SK-N-SH (cell line): ENCODE results near the gene HDGF. TPM values are rescaled to one million over a fixed set of nuclear protein-coding genes. Genes with fewer than 3 reads are reported as not detected.

Experiments used
- CTCF ChIA-PET: fragments of 300-600, 350-600 bp; formaldehyde crosslinking; extraction: SDS; loops from one replicate; lab custom pipeline; 2021; lab: Yijun Ruan, JAX
- POLR2A ChIA-PET: fragments of 350-600 bp; sonication (Branson Sonifier 250); formaldehyde crosslinking; extraction: SDS; loops from one replicate; lab custom pipeline; 2020; ENCODE audit warnings: antibody characterized with exemption, inconsistent platforms; lab: Yijun Ruan, JAX
- DNase-seq: peaks from one replicate; pipeline ENCODE4 v3.0.0; 2012
- H2AFZ ChIP-seq: fragments of 200-600 bp; sonication (generic); 2 replicates; pipeline ENCODE4 v1.8.1; 2016; ENCODE audit warnings: antibody characterized with exemption, mild to moderate bottlenecking, low read depth
- H3F3A ChIP-seq: fragments of 200-600 bp; sonication (generic); replicated peaks from 2 replicates; pipeline ENCODE3; 2016; ENCODE audit warnings: antibody characterized with exemption, mild to moderate bottlenecking; ENCODE audit not compliant: insufficient read depth
- H3K27ac ChIP-seq, 2 experiments: fragments of 200-500 bp in 1 of 2; fragments of 200-600 bp in 1 of 2; sonication (Bioruptor generic) in 1 of 2; sonication (generic), shearing (Covaris generic) in 1 of 2; 2 replicates each; pipeline versions ENCODE4 v1.5.1 to v1.6.1; 2014 to 2016; ENCODE audit warnings: low read depth in 2 of 2, inconsistent platforms in 1 of 2, low read length in 1 of 2, mild to moderate bottlenecking in 1 of 2, mixed read lengths in 1 of 2
- H3K27me3 ChIP-seq: fragments of 200-600 bp; sonication (generic), shearing (Covaris generic); 2 replicates; pipeline ENCODE4 v1.6.1; 2016; ENCODE audit warnings: mixed run types; ENCODE audit not compliant: insufficient read depth
- H3K36me3 ChIP-seq, 2 experiments: fragments of 200-500 bp in 1 of 2; fragments of 200-600 bp in 1 of 2; sonication (Bioruptor generic) in 1 of 2; sonication (generic) in 1 of 2; replicated peaks in 1 of 2; 2 replicates each; pipeline versions ENCODE3 to v1.5.1; 2014 to 2016; ENCODE audit warnings: low read length in 1 of 2, mild to moderate bottlenecking in 1 of 2; ENCODE audit not compliant: insufficient read depth in 2 of 2, control insufficient read depth in 1 of 2
- H3K4me1 ChIP-seq, 2 experiments: fragments of 200-500 bp in 1 of 2; fragments of 200-600 bp in 1 of 2; sonication (Bioruptor generic) in 1 of 2; sonication (generic), shearing (Covaris generic) in 1 of 2; 2 replicates each; pipeline versions ENCODE4 v1.5.1 to v1.6.1; 2014 to 2016; ENCODE audit warnings: low read depth in 1 of 2, low read length in 1 of 2, mixed run types in 1 of 2; ENCODE audit not compliant: insufficient read depth in 2 of 2, control insufficient read depth in 1 of 2
- H3K4me2 ChIP-seq: fragments of 200-600 bp; sonication (generic), shearing (Covaris generic); 2 replicates; pipeline ENCODE4 v1.6.1; 2017; ENCODE audit warnings: mixed run types
- H3K4me3 ChIP-seq, 2 experiments: fragments of 200-500 bp in 1 of 2; fragments of 200-600 bp in 1 of 2; sonication (Bioruptor generic) in 1 of 2; sonication (generic), shearing (Covaris generic) in 1 of 2; 2 replicates each; pipeline versions ENCODE4 v1.5.1 to v1.8.1; 2014 to 2016; ENCODE audit warnings: low read depth in 2 of 2, inconsistent platforms in 1 of 2, low read length in 1 of 2, mild to moderate bottlenecking in 1 of 2, mixed read lengths in 1 of 2, moderate library complexity in 1 of 2
- H3K79me2 ChIP-seq: fragments of 200-600 bp; sonication (generic); 2 replicates; pipeline ENCODE4 v1.8.1; 2017; ENCODE audit warnings: mild to moderate bottlenecking; ENCODE audit not compliant: insufficient read depth
- H3K9ac ChIP-seq: fragments of 200-600 bp; sonication (generic); 2 replicates; pipeline ENCODE4 v1.6.1; 2017; ENCODE audit warnings: mixed run types
- H3K9me2 ChIP-seq: fragments of 200-600 bp; sonication (generic); 2 replicates; pipeline ENCODE4 v1.6.1; 2017; ENCODE audit warnings: mixed run types
- H3K9me3 ChIP-seq: fragments of 200-600 bp; sonication (generic); 2 replicates; pipeline ENCODE4 v1.6.1; 2017; ENCODE audit warnings: mixed run types, mild to moderate bottlenecking, moderate library complexity
- H4K20me1 ChIP-seq: fragments of 200-600 bp; sonication (generic); 2 replicates; pipeline ENCODE4 v1.6.1; 2017; ENCODE audit warnings: mild to moderate bottlenecking, mixed run types; ENCODE audit not compliant: insufficient read depth
- CTCF ChIP-seq: fragments of 200-600 bp; sonication (generic); IDR thresholded peaks from 2 replicates; pipeline ENCODE4 v1.6.1; 2017; ENCODE audit warnings: antibody characterized with exemption, mild to moderate bottlenecking, moderate library complexity
- EP300 ChIP-seq, 2 experiments: IDR thresholded peaks; 2 replicates each; pipeline versions ENCODE4 v1.4.0 to v1.6.1; 2012; ENCODE audit warnings: borderline replicate concordance in 1 of 2, low read depth in 1 of 2, low read length in 1 of 2
- FOSL2 ChIP-seq: IDR thresholded peaks from 2 replicates; pipeline ENCODE4 v1.4.0; 2012; ENCODE audit warnings: low read depth, mild to moderate bottlenecking, moderate library complexity, borderline replicate concordance
- FOXJ3 ChIP-seq: sonication (generic); formaldehyde crosslinking; IDR thresholded peaks from 2 replicates; pipeline ENCODE4 v1.5.1; 2020; ENCODE audit warnings: mild to moderate bottlenecking, missing genetic modification reagents
- FOXM1 ChIP-seq: IDR thresholded peaks from 2 replicates; pipeline ENCODE4 v1.4.0; 2012; ENCODE audit warnings: low read depth, mild to moderate bottlenecking
- GATA2 ChIP-seq: sonication (generic); formaldehyde crosslinking; IDR thresholded peaks from 2 replicates; pipeline ENCODE4 v1.5.0; 2020; ENCODE audit warnings: mild to moderate bottlenecking, missing genetic modification reagents
- IRF3 ChIP-seq: fragments of 150-350 bp; IDR thresholded peaks from 2 replicates; pipeline ENCODE4 v1.6.1; 2016; ENCODE audit warnings: mild to moderate bottlenecking, low read depth, low read length
- JUND ChIP-seq: IDR thresholded peaks from 2 replicates; pipeline ENCODE4 v1.4.0; 2012
- NRF1 ChIP-seq: IDR thresholded peaks from 2 replicates; pipeline ENCODE4 v1.6.1; 2012; ENCODE audit warnings: low read depth, mild to moderate bottlenecking, low read length
- PBX3 ChIP-seq: IDR thresholded peaks from 2 replicates; pipeline ENCODE4; 2012
- POLR2AphosphoS5 ChIP-seq: IDR thresholded peaks from 2 replicates; pipeline ENCODE4 v1.6.1; 2012; ENCODE audit warnings: low read depth, low read length
- RCOR1 ChIP-seq: fragments of 150-350 bp; IDR thresholded peaks from 2 replicates; pipeline ENCODE4 v1.6.1; 2017; ENCODE audit warnings: antibody characterized with exemption, low read length
- REST ChIP-seq: IDR thresholded peaks from 2 replicates; pipeline ENCODE4 v1.6.1; 2012; ENCODE audit warnings: mild to moderate bottlenecking, low read depth, low read length, moderate library complexity
- RFX5 ChIP-seq: IDR thresholded peaks from 2 replicates; pipeline ENCODE4 v1.6.1; 2012; ENCODE audit warnings: mild to moderate bottlenecking, improper control_type of control experiment, low read length
- RXRA ChIP-seq: IDR thresholded peaks from 2 replicates; pipeline ENCODE4 v1.4.0; 2012; ENCODE audit warnings: low read depth, mild to moderate bottlenecking, borderline replicate concordance
- SIN3A ChIP-seq: IDR thresholded peaks from 2 replicates; pipeline ENCODE4 v1.6.1; 2012; ENCODE audit warnings: low read depth, mild to moderate bottlenecking, low read length, moderate library complexity, borderline replicate concordance
- SMC3 ChIP-seq: IDR thresholded peaks from 2 replicates; pipeline ENCODE4 v1.6.1; 2012; ENCODE audit warnings: low read depth, low read length, improper control_type of control experiment
- TAF1 ChIP-seq: IDR thresholded peaks from 2 replicates; pipeline ENCODE4 v1.6.1; 2012; ENCODE audit warnings: low read depth, mild to moderate bottlenecking, low read length, moderate library complexity, borderline replicate concordance
- TEAD4 ChIP-seq: IDR thresholded peaks from 2 replicates; pipeline ENCODE4 v1.4.0; 2012; ENCODE audit warnings: mild to moderate bottlenecking, borderline replicate concordance; ENCODE audit not compliant: insufficient read depth
- USF1 ChIP-seq: IDR thresholded peaks from 2 replicates; pipeline ENCODE4 v1.4.0; 2012; ENCODE audit warnings: low read depth, borderline replicate concordance
- USF2 ChIP-seq: fragments of 150-350 bp; IDR thresholded peaks from 2 replicates; pipeline ENCODE4 v1.6.1; 2017; ENCODE audit warnings: antibody characterized with exemption, low read length, low read depth, borderline replicate concordance
- YY1 ChIP-seq: IDR thresholded peaks from 2 replicates; pipeline ENCODE4 v1.4.0; 2012; ENCODE audit warnings: low read depth, mild to moderate bottlenecking
- WGBS: methylation state at CpG from one replicate; pipeline ENCODE4 v1.1.6; 2017; ENCODE audit warnings: low lambda C conversion rate; 5-methylcytosine and 5-hydroxymethylcytosine counted together
- polyA plus RNA-seq, 3 experiments: library from polyadenylated mRNA; depleted of rRNA; stranded (reverse); fragments of >200 nt; gene quantifications; 2 replicates each; pipeline ENCODE4 v1.2.3, GENCODE V29; 2012

HDGF gene
- polyA plus RNA-seq, 1 of the 3 experiments (the other 2 are of a cell fraction), result 152 TPM

GRCh38 chr1:156751757-156752481, 444 bp upstream of the HDGF start:
- H3K9me2 ChIP-seq, result no peaks in the 10 kb centered on the region
- no peaks in the 10 kb centered on the region for H4K20me1 ChIP-seq
- DNase-seq, result peak; percentile 98
- H3K36me3 ChIP-seq, result peaks cover 2 to 8% of the 10 kb centered on the region in 2 experiments
- peak overlapping the region; percentile 78 to 98 for H3K4me3 ChIP-seq
- H3K27me3 ChIP-seq, result no peaks in the 10 kb centered on the region
- peaks cover 63% of the 10 kb centered on the region for H3K79me2 ChIP-seq
- peak overlapping the region; percentile 100 for H3K27ac ChIP-seq
- peak overlapping the region; percentile 100 for H3K9ac ChIP-seq
- peak overlapping the region; percentile 55 for H2AFZ ChIP-seq
- H3K9me3 ChIP-seq, result no peaks in the 10 kb centered on the region
- CTCF ChIA-PET, result interaction anchor here (0.6 to 3.9 kb wide), 18 partner anchors 9 to 366 kb away, joined by 3 to 30 read pairs (median 4); partner anchors contain the start of genes INSRR, METTL25B, MRPL24 and NES
- H3K4me2 ChIP-seq, result peak overlapping the region; percentile 78
- H3K4me1 ChIP-seq, result peaks cover 27 to 40% of the 10 kb centered on the region in 2 experiments
- POLR2A ChIA-PET, result interaction anchor here (0.6 to 2.3 kb wide), 11 partner anchors 9 to 248 kb away, joined by 3 to 26 read pairs (median 5); partner anchors contain the start of genes ISG20L2, METTL25B, MRPL24 and NTRK1
- peaks cover 26% of the 10 kb centered on the region for H3F3A ChIP-seq
- WGBS, result under 1% methylated on average over 48 of the region's 68 CpGs
- TF ChIP-seq JUND (no peak), RCOR1 (no peak), USF2 (no peak), FOXM1 (peak; percentile 6; the same call in 1 of the 2 replicates), SIN3A (peak; percentile 93; the same call in 1 of the 2 replicates), CTCF (no peak), PBX3 (peak; percentile 50; the same call in 1 of the 2 replicates), TEAD4 (no peak), FOXJ3 (CRISPR knock-in tag) (no peak), RFX5 (no peak), GATA2 (CRISPR knock-in tag) (no peak), POLR2AphosphoS5 (peak; percentile 43; the same call in 1 of the 2 replicates), SMC3 (no peak), RXRA (no peak; the same call in 1 of the 2 replicates), YY1 (peak; percentile 82), TAF1 (peak; percentile 72; the same call in 1 of the 2 replicates), IRF3 (no peak), NRF1 (no peak), USF1 (peak; percentile 78), REST (peak; percentile 44; the same call in 1 of the 2 replicates), FOSL2 (no peak), EP300 (IDR thresholded peaks at IDR 0.05; ENCODE audit: borderline replicate concordance in 1 of 2, low read depth in 1 of 2, low read length in 1 of 2) (peak in 1 of 2 experiments; percentile 39; a peak in 1 of 4 replicates)
